Fibroblast of lung (primary cell): ENCODE results near the gene FSTL5. TPM values are rescaled to one million over a fixed set of nuclear protein-coding genes. Genes with fewer than 3 reads are reported as not detected.
A peak's percentile ranks its signal among the peaks of the same experiment; 100 is the strongest.

Experiments used
- DNase-seq, 2 donors: peaks; one replicate each; pipeline versions ENCODE4 v3.0.0 to v3.0.0-alpha.2; 2010; ENCODE audit warnings: low read depth in 2 of 2
- H2AFZ ChIP-seq: 2 replicates; pipeline ENCODE4 v1.5.1; 2012; ENCODE audit warnings: low read length, control low read depth, inconsistent platforms
- H3K27ac ChIP-seq: 2 replicates; pipeline ENCODE4 v1.5.1; 2011; ENCODE audit warnings: low read length, control low read depth; ENCODE audit not compliant: insufficient read depth
- H3K27me3 ChIP-seq: 2 replicates; pipeline ENCODE4 v1.5.1; 2011; ENCODE audit warnings: mild to moderate bottlenecking, low read length; ENCODE audit not compliant: control insufficient read depth, insufficient read depth
- H3K36me3 ChIP-seq: 2 replicates; pipeline ENCODE4 v1.5.1; 2011; ENCODE audit warnings: low read length; ENCODE audit not compliant: control insufficient read depth, insufficient read depth
- H3K4me1 ChIP-seq: 2 replicates; pipeline ENCODE4 v1.5.1; 2011; ENCODE audit warnings: low read length; ENCODE audit not compliant: control insufficient read depth, insufficient read depth; ENCODE audit errors: extremely low read depth
- H3K4me2 ChIP-seq: 2 replicates; pipeline ENCODE4 v1.5.1; 2011; ENCODE audit warnings: low read length, control low read depth; ENCODE audit not compliant: insufficient read depth; ENCODE audit errors: extremely low read depth
- H3K4me3 ChIP-seq, 4 experiments: fragments of 200-600 bp in 1 of 4; sonication (generic) in 1 of 4; replicated peaks in 1 of 4; 2 replicates each; pipeline ENCODE4 v1.5.1; 2011 to 2016; ENCODE audit warnings: low read length in 4 of 4, low read depth in 3 of 4, mild to moderate bottlenecking in 3 of 4, control low read depth in 2 of 4, inconsistent platforms in 1 of 4, mixed read lengths in 1 of 4; ENCODE audit not compliant: insufficient read depth in 1 of 4; ENCODE audit errors: control extremely low read depth in 1 of 4
- H3K79me2 ChIP-seq: 2 replicates; pipeline ENCODE4 v1.5.1; 2012; ENCODE audit warnings: mild to moderate bottlenecking, low read length, inconsistent platforms; ENCODE audit not compliant: control insufficient read depth, insufficient read depth
- H3K9ac ChIP-seq: 2 replicates; pipeline ENCODE4 v1.5.1; 2011; ENCODE audit warnings: mild to moderate bottlenecking, low read length, control low read depth; ENCODE audit not compliant: insufficient read depth
- H3K9me3 ChIP-seq: 2 replicates; pipeline ENCODE4 v1.5.1; 2012; ENCODE audit warnings: low read depth, low read length; ENCODE audit not compliant: control insufficient read depth, insufficient read depth
- H4K20me1 ChIP-seq: 2 replicates; pipeline ENCODE4 v1.5.1; 2011; ENCODE audit warnings: low read length; ENCODE audit not compliant: control insufficient read depth, insufficient read depth; ENCODE audit errors: extremely low read depth
- EZH2 ChIP-seq: IDR thresholded peaks from 2 replicates; pipeline ENCODE4 v1.5.1; 2012; ENCODE audit warnings: low read length, control low read depth, mild to moderate bottlenecking; ENCODE audit errors: missing control alignments
- polyA plus RNA-seq, 2 donors: library from polyadenylated mRNA; depleted of rRNA in 1 of 2; stranded (reverse) in 1 of 2; unstranded in 1 of 2; fragments of >200 nt; gene quantifications; 2 replicates each; pipeline ENCODE4 v1.2.1, GENCODE V29; 2011 to 2012; ENCODE audit warnings: missing spikeins in 1 of 2
- total RNA-seq: library from RNA; depleted of rRNA; stranded (reverse); fragments of >200 nt; gene quantifications from 2 replicates; pipeline ENCODE4 v1.2.1, GENCODE V29; 2014
- TF ChIP-seq, protein P1 (sequence below), 2 donors: IDR thresholded peaks in 1 of 2; conservative IDR thresholded peaks in 1 of 2; 1 replicate in 1 of 2; 2 replicates in 1 of 2; pipeline ENCODE4 v1.5.1; 2011 to 2012; ENCODE audit warnings: low read length in 2 of 2, control low read depth in 1 of 2, inconsistent platforms in 1 of 2, low read depth in 1 of 2, mild to moderate bottlenecking in 1 of 2

Gene FSTL5
- total and polyA plus RNA-seq, 2 donors (not counting 1 experiment from before 2014, with no cell fraction given), result 0.11 to 0.33 TPM

GRCh38 chr4:161714931-161715330 lies 448.9 kb downstream of the FSTL5 start:
- no peak overlapping the region for H3K9ac ChIP-seq
- H3K9me3 ChIP-seq, result no peaks in the 10 kb centered on the region
- H3K27me3 ChIP-seq, result no peaks in the 10 kb centered on the region
- DNase-seq, result peak; percentile 10 to 52
- TF ChIP-seq EZH2, result no peak
- TF ChIP-seq, protein P1, sequence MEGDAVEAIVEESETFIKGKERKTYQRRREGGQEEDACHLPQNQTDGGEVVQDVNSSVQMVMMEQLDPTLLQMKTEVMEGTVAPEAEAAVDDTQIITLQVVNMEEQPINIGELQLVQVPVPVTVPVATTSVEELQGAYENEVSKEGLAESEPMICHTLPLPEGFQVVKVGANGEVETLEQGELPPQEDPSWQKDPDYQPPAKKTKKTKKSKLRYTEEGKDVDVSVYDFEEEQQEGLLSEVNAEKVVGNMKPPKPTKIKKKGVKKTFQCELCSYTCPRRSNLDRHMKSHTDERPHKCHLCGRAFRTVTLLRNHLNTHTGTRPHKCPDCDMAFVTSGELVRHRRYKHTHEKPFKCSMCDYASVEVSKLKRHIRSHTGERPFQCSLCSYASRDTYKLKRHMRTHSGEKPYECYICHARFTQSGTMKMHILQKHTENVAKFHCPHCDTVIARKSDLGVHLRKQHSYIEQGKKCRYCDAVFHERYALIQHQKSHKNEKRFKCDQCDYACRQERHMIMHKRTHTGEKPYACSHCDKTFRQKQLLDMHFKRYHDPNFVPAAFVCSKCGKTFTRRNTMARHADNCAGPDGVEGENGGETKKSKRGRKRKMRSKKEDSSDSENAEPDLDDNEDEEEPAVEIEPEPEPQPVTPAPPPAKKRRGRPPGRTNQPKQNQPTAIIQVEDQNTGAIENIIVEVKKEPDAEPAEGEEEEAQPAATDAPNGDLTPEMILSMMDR (conservative IDR thresholded peaks at IDR 0.05 in 1 of 2, IDR thresholded peaks at IDR 0.05 in 1 of 2; ENCODE audit: low read depth in 1 of 2, low read length in 2 of 2), result no peak
- H3K4me1 ChIP-seq, result no peaks in the 10 kb centered on the region
- no peak overlapping the region for H3K27ac ChIP-seq
- H3K79me2 ChIP-seq, result no peaks in the 10 kb centered on the region
- H2AFZ ChIP-seq, result no peak overlapping the region
- H3K4me3 ChIP-seq, result no peak overlapping the region
- no peaks in the 10 kb centered on the region for H3K36me3 ChIP-seq
- H3K4me2 ChIP-seq, result no peak overlapping the region
- H4K20me1 ChIP-seq, result no peaks in the 10 kb centered on the region

DNA sequence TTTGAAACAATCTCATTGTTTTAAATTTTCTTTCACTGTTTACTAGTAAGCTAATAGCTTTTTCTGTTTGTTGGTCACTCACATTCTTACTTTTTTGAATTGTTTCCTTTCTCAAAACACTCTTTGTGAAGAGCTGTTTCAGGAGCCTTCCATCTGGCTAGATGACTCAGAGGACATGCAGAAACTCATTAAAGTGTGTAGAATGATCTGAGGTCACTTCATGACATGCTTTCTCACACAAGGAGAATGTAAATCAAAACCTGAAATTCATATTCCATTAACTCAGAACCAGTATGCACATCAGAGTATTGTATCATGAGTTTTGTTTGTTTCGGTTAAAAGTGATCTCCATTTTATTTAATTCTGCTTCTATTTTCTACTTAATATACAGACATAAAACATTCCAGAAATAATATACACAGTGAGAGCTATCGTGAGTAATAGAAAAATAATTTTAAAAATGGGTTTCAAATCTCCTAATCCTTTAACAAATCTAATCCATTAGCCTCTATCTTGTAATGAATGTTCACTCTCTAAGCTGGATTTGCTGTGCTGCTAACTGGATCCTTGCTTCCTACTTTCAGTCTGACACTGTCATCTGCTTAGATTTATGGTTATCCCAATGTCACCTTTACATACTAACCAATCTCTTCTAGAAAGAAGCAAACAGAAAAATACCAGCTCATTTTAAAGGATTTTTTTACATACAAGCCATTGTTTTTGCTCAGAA lies 449.6 kb downstream of the FSTL5 start:
- peak overlapping the region; percentile 38 for H3K27ac ChIP-seq
- H3K9ac ChIP-seq, result no peak overlapping the region
- H3K9me3 ChIP-seq, result no peaks in the 10 kb centered on the region
- no peak overlapping the region for H3K4me2 ChIP-seq
- H3K4me3 ChIP-seq, result no peak overlapping the region
- H3K4me1 ChIP-seq, result no peaks in the 10 kb centered on the region
- no peaks in the 10 kb centered on the region for H3K27me3 ChIP-seq
- H2AFZ ChIP-seq, result no peak overlapping the region
- H3K36me3 ChIP-seq, result no peaks in the 10 kb centered on the region
- DNase-seq, result peak; percentile 80 to 93
- no peaks in the 10 kb centered on the region for H4K20me1 ChIP-seq
- H3K79me2 ChIP-seq, result no peaks in the 10 kb centered on the region
- TF ChIP-seq, protein P1 (conservative IDR thresholded peaks at IDR 0.05 in 1 of 2, IDR thresholded peaks at IDR 0.05 in 1 of 2; ENCODE audit: low read depth in 1 of 2, low read length in 2 of 2), result no peak
- no peak for TF ChIP-seq EZH2

DNA sequence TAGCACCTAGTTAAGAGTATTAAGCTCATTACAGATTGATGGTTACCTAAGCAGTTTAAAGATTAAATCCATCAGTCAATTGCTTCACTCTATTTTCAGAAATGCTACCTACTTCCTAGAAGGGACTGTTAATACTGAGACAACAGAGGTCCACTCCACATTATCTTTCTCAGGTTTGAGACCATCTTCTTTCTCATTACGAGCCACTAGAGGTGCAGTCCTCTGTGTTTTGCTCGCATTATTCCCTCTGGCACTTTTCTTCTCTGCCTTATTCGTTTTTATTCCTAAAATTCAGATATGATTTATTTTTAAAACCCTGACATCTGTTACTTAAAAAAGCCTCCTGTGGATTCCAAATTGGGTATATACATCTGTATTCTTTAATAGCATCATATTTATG lies 459.1 kb downstream of the FSTL5 start:
- Histone ChIP-seq H3K4me1 (no peaks in the 10 kb centered on the region), H3K27ac (no peak overlapping the region), H3K36me3 (no peaks in the 10 kb centered on the region), H3K27me3 (no peaks in the 10 kb centered on the region), H2AFZ (no peak overlapping the region), H3K4me2 (no peak overlapping the region), H3K4me3 (no peak overlapping the region), H3K9ac (no peak overlapping the region), H3K79me2 (no peaks in the 10 kb centered on the region), H3K9me3 (no peaks in the 10 kb centered on the region), H4K20me1 (no peaks in the 10 kb centered on the region)
- TF ChIP-seq, protein P1 (conservative IDR thresholded peaks at IDR 0.05 in 1 of 2, IDR thresholded peaks at IDR 0.05 in 1 of 2; ENCODE audit: low read depth in 1 of 2, low read length in 2 of 2), result no peak
- TF ChIP-seq EZH2, result no peak
- no peak for DNase-seq
